Hepatocyte (in vitro differentiated cells): ENCODE measurements around the gene NOC3L. TPM values are rescaled to one million over a fixed set of nuclear protein-coding genes. Genes with fewer than 3 reads are reported as not detected.

ENCODE experiments used
- DNase-seq: peaks from one replicate; pipeline ENCODE4 v3.0.0-alpha.2; 2016; ENCODE audit warnings: low spot score
- H2AFZ ChIP-seq: fragments of 200-600 bp; sonication (generic); 2 replicates; pipeline ENCODE4 v1.6.0; 2016; ENCODE audit warnings: antibody characterized with exemption, mild to moderate bottlenecking
- H3K27ac ChIP-seq: fragments of 200-600 bp; sonication (generic); 2 replicates; pipeline ENCODE4 v1.5.1; 2016; ENCODE audit warnings: mild to moderate bottlenecking
- H3K27me3 ChIP-seq: fragments of 200-600 bp; sonication (generic); 2 replicates; pipeline ENCODE4 v1.6.1; 2016
- H3K36me3 ChIP-seq: fragments of 200-600 bp; sonication (generic); replicated peaks from 2 replicates; pipeline ENCODE4 v1.5.1; 2016; ENCODE audit warnings: low read depth; ENCODE audit not compliant: insufficient read depth
- H3K4me1 ChIP-seq: fragments of 200-600 bp; sonication (generic); 2 replicates; pipeline ENCODE4 v1.5.1; 2016; ENCODE audit warnings: mild to moderate bottlenecking, moderate library complexity; ENCODE audit not compliant: insufficient read depth
- H3K4me2 ChIP-seq: fragments of 200-600 bp; sonication (generic); 2 replicates; pipeline ENCODE4 v1.6.0; 2016
- H3K4me3 ChIP-seq: fragments of 200-600 bp; sonication (generic); 2 replicates; pipeline ENCODE4 v1.5.1; 2016; ENCODE audit warnings: mild to moderate bottlenecking
- H3K79me2 ChIP-seq: fragments of 200-600 bp; sonication (generic); 2 replicates; pipeline ENCODE4 v1.6.0; 2017; ENCODE audit warnings: mild to moderate bottlenecking
- H3K9me2 ChIP-seq: fragments of 200-600 bp; sonication (generic); replicated peaks from 2 replicates; pipeline ENCODE4 v1.6.0; 2017; ENCODE audit warnings: mild to moderate bottlenecking; ENCODE audit not compliant: insufficient read depth
- H3K9me3 ChIP-seq: fragments of 200-600 bp; sonication (generic); 2 replicates; pipeline ENCODE4 v1.5.1; 2016; ENCODE audit warnings: low read depth, mild to moderate bottlenecking
- H4K20me1 ChIP-seq: fragments of 200-600 bp; sonication (generic); 2 replicates; pipeline ENCODE4 v1.6.0; 2016; ENCODE audit warnings: mild to moderate bottlenecking; ENCODE audit not compliant: insufficient read depth, poor library complexity, severe bottlenecking
- EZH2 ChIP-seq: fragments of 200-600 bp; sonication (generic); IDR thresholded peaks from 2 replicates; pipeline ENCODE4 v1.6.1; 2016; ENCODE audit warnings: antibody characterized with exemption, mild to moderate bottlenecking, borderline replicate concordance
- EZH2phosphoT487 ChIP-seq: fragments of 200-600 bp; sonication (generic); IDR thresholded peaks from one replicate; pipeline ENCODE4 v1.6.1; 2018; ENCODE audit warnings: antibody characterized with exemption, mild to moderate bottlenecking, low read depth, moderate library complexity; ENCODE audit not compliant: unreplicated experiment, severe bottlenecking
- WGBS: methylation state at CpG from one replicate; pipeline ENCODE4 v1.1.6; 2016; ENCODE audit warnings: low lambda C conversion rate; ENCODE audit errors: missing lambda C conversion rate; 5-methylcytosine and 5-hydroxymethylcytosine counted together
- polyA plus RNA-seq: library from polyadenylated mRNA; unstranded; fragments of >200 nt; fragmentation: Nextera tagmentation; extraction: Ambion mirVana; gene quantifications from 2 replicates; pipeline ENCODE4 v1.2.1, GENCODE V29; 2016
- total RNA-seq: library from RNA; depleted of rRNA; stranded (reverse); fragments of >200 nt; gene quantifications from 2 replicates; pipeline ENCODE4 v1.2.3, GENCODE V29; 2014
- TF ChIP-seq, protein P1 (sequence below): fragments of 200-600 bp; sonication (generic); IDR thresholded peaks from 2 replicates; pipeline ENCODE4 v1.5.1; 2016; ENCODE audit warnings: antibody characterized with exemption, mild to moderate bottlenecking; ENCODE audit not compliant: poor library complexity

Gene NOC3L, protein sequence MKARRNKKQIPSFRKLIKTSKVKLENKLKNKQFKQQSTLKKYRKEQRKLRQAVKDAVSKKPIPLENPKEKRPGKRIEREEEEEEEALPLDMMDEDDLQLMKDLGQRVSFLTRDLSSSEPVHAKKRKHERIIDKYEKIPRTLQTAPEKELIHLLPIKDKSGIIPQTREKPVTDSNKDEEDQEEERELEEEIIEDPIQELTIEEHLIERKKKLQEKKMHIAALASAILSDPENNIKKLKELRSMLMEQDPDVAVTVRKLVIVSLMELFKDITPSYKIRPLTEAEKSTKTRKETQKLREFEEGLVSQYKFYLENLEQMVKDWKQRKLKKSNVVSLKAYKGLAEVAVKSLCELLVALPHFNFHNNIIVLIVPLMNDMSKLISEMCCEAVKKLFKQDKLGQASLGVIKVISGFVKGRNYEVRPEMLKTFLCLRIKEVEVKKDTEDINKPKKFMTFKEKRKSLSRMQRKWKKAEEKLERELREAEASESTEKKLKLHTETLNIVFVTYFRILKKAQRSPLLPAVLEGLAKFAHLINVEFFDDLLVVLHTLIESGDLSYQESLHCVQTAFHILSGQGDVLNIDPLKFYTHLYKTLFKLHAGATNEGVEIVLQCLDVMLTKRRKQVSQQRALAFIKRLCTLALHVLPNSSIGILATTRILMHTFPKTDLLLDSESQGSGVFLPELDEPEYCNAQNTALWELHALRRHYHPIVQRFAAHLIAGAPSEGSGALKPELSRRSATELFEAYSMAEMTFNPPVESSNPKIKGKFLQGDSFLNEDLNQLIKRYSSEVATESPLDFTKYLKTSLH
- 18.8 and 20.5 TPM in 2 replicates for total RNA-seq
- polyA plus RNA-seq: 9.4 and 10.5 TPM in 2 replicates

DNA sequence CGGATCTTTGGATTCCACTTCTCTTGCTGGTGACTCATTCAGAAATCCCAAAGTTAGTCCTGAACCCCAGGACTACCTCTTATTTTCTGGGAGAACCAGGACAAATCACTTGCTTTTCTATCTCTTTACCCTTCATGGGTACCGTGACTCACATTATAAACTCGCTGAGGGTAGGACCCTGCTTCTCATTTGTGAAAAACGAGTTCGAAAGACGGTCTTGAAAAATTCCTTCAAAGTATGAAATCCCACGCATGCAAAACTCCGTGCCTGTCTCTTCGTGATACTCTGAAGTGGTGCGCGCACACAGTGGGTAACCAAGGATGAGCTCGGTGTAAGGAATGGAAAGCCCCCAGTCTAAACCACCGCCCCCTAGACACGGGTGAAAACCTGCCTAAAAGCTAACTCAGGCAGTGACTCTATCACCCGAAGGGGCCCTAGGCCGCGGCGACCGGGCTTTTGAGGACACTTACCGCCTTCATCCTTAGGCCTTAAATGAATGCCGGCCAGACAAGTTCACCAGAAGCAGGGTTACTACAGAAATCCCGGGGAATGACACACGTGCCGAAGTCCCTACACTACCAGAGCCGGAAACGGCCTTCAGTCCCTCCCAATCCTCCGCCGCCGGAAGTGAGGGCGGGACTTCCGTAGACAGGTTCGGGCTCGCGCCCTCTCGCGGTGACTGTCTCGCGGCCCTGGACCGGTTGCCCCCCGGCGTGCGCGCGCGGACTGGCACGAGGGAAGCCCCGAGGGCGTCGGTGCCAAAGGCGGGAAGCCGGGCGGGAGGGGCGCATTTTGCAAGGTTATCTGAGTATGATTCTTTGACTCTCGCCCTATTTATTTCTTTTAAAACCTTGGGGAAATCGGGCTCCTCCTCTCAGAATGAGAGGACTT is at the start of gene NOC3L:
NOC3L (minus strand) TSS at position 580 of the 891 bp plus-strand sequence; CDS start at position 479, 101 bp downstream.
- H2AFZ ChIP-seq: peak within 1 kb of the TSS; percentile 88
- no peaks in the 10 kb centered on the region for H3K36me3 ChIP-seq
- peaks cover 11% of the 10 kb centered on the region for H3K4me1 ChIP-seq
- peak within 1 kb of the TSS; percentile 86 for H3K27ac ChIP-seq
- WGBS: 2% methylated on average over 54 of the region's 55 CpGs
- no peaks in the 10 kb centered on the region for H4K20me1 ChIP-seq
- H3K79me2 ChIP-seq: peaks cover 24% of the 10 kb centered on the region
- H3K4me3 ChIP-seq: peak within 1 kb of the TSS; percentile 53
- H3K9me3 ChIP-seq: no peaks in the 10 kb centered on the region
- no peaks in the 10 kb centered on the region for H3K27me3 ChIP-seq
- TF ChIP-seq, protein P1, sequence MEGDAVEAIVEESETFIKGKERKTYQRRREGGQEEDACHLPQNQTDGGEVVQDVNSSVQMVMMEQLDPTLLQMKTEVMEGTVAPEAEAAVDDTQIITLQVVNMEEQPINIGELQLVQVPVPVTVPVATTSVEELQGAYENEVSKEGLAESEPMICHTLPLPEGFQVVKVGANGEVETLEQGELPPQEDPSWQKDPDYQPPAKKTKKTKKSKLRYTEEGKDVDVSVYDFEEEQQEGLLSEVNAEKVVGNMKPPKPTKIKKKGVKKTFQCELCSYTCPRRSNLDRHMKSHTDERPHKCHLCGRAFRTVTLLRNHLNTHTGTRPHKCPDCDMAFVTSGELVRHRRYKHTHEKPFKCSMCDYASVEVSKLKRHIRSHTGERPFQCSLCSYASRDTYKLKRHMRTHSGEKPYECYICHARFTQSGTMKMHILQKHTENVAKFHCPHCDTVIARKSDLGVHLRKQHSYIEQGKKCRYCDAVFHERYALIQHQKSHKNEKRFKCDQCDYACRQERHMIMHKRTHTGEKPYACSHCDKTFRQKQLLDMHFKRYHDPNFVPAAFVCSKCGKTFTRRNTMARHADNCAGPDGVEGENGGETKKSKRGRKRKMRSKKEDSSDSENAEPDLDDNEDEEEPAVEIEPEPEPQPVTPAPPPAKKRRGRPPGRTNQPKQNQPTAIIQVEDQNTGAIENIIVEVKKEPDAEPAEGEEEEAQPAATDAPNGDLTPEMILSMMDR: peak; percentile 99
- TF ChIP-seq EZH2: no peak
- peak; percentile 99 for DNase-seq
- H3K9me2 ChIP-seq: no peaks in the 10 kb centered on the region
- peak within 1 kb of the TSS; percentile 80 for H3K4me2 ChIP-seq

DNA sequence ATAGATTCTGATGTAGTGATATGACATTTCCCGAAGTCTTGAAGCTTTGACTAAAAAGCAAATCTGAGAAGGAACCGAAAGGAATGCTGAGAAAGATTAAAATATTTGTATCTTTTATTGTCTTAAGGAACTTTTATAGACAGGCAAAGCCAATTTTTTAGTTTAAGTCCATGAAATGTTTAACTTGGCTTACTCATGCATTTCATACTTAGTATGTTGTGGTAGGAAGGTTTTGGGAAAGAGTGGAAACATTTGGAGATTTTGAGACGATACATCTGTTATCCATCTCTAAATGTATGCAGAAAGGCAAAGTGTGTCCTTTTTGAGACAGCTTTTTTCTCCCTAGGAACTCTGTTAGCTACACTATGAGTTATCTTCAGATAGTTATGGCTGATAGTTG is 49.7 kb upstream of the NOC3L start:
- H3K4me1 ChIP-seq: peaks cover 7% of the 10 kb centered on the region
- H4K20me1 ChIP-seq: peaks cover 5% of the 10 kb centered on the region
- no peak overlapping the region for H3K27ac ChIP-seq
- no peaks in the 10 kb centered on the region for H3K9me3 ChIP-seq
- DNase-seq: no peak
- H3K36me3 ChIP-seq: no peaks in the 10 kb centered on the region
- no peak overlapping the region for H2AFZ ChIP-seq
- no peaks in the 10 kb centered on the region for H3K9me2 ChIP-seq
- no peak overlapping the region for H3K4me3 ChIP-seq
- TF ChIP-seq EZH2phosphoT487 (no peak), EZH2 (no peak)
- TF ChIP-seq, protein P1: no peak
- peaks cover 99% of the 10 kb centered on the region for H3K79me2 ChIP-seq
- 69% methylated on average over 3 of the region's 3 CpGs for WGBS
- H3K4me2 ChIP-seq: peak overlapping the region; percentile 4
- no peaks in the 10 kb centered on the region for H3K27me3 ChIP-seq

DNA sequence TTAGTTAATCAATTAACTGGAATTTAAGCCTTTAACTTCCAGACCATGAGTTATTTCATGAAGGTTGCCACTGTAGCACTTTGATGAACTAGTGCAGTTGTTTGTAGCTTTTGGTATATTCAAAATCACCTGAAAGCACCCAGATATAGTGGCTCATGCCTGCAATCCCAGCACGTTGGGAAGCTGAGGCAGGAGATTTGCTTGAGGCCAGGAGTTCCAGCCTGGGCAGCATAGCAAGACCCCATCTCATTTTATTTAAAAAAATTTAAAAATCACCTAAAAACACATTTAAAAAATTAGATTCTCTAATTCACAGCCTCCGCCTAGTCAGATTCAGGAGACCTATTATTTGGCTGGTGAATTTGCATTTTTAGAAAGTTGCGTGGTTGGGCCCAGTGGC is 48.6 kb upstream of the NOC3L start:
- no peak overlapping the region for H3K27ac ChIP-seq
- no peaks in the 10 kb centered on the region for H3K36me3 ChIP-seq
- no peak overlapping the region for H3K4me3 ChIP-seq
- peaks cover 7% of the 10 kb centered on the region for H3K4me1 ChIP-seq
- no peak for TF ChIP-seq EZH2phosphoT487
- no peak overlapping the region for H3K4me2 ChIP-seq
- H3K9me2 ChIP-seq: no peaks in the 10 kb centered on the region
- no peak for DNase-seq
- peaks cover 99% of the 10 kb centered on the region for H3K79me2 ChIP-seq
- H3K9me3 ChIP-seq: no peaks in the 10 kb centered on the region
- H2AFZ ChIP-seq: no peak overlapping the region
- no peaks in the 10 kb centered on the region for H3K27me3 ChIP-seq
- WGBS: 95% methylated on average over 3 of the region's 3 CpGs
- peaks cover 5% of the 10 kb centered on the region for H4K20me1 ChIP-seq
